K562 (cell line): ENCODE data around the gene EYA4. TPM values are rescaled to one million over a fixed set of nuclear protein-coding genes. Genes with fewer than 3 reads are reported as not detected.

Source experiments
- ATAC-seq: fragments of 200-7000 bp; cut with Tn5 transposase; 3 replicates; pipeline ENCODE4 v1.9.1; 2020; ENCODE audit warnings: moderate library complexity
- BruUV-seq: library from RNA; stranded (reverse); fragments of 400-500 nt; replicated peaks from 2 replicates; lab custom pipeline; 2021; lab: Mats Ljungman, UMichigan
- CTCF ChIA-PET: fragments of 300-600 bp; formaldehyde crosslinking; extraction: SDS; loops from one replicate; lab custom pipeline; 2021; ENCODE audit warnings: low intra/inter-chr PET ratio; lab: Yijun Ruan, JAX
- POLR2A ChIA-PET: fragments of 300-600, 350-650 bp; sonication (Branson Sonifier 250); formaldehyde crosslinking; extraction: SDS; loops from one replicate; lab custom pipeline; 2021; ENCODE audit warnings: antibody characterized with exemption, inconsistent platforms; lab: Yijun Ruan, JAX
- DNase-seq, 4 experiments: peaks; one replicate each; pipeline versions ENCODE4 v3.0.0 to v3.0.0-alpha.2; 2011 to 2018; ENCODE audit warnings: low spot score in 3 of 4, mixed read lengths in 3 of 4; ENCODE audit errors: extremely low read depth in 1 of 4
- FAIRE-seq: peaks from 2 replicates; lab custom pipeline; 2011; peaks lifted over from hg19 to GRCh38; lab: Jason Lieb, UNC
- H2AFZ ChIP-seq: 2 replicates; pipeline ENCODE4 v1.6.0; 2011; ENCODE audit warnings: low read depth, low read length, control low read depth, inconsistent platforms
- H3K27ac ChIP-seq: fragments of 200-600 bp; 3 replicates; pipeline ENCODE4 v1.8.0; 2011; ENCODE audit warnings: low read depth, mild to moderate bottlenecking, control low read depth, inconsistent platforms, low read length, moderate library complexity, mixed read lengths; ENCODE audit errors: extremely low read depth
- H3K27me3 ChIP-seq, 2 experiments: fragments of 300-600 bp in 1 of 2; 2 replicates in 1 of 2; 3 replicates in 1 of 2; pipeline versions ENCODE4 v1.6.0 to v1.8.0; 2011; ENCODE audit warnings: inconsistent platforms in 2 of 2, low read length in 2 of 2, mild to moderate bottlenecking in 1 of 2, mixed read lengths in 1 of 2, moderate library complexity in 1 of 2; ENCODE audit not compliant: control insufficient read depth in 2 of 2, insufficient read depth in 2 of 2
- H3K36me3 ChIP-seq: fragments of 300-600 bp; 3 replicates; pipeline ENCODE4 v1.8.0; 2011; ENCODE audit warnings: mild to moderate bottlenecking, low read length, inconsistent platforms; ENCODE audit not compliant: control insufficient read depth, insufficient read depth
- H3K4me1 ChIP-seq, 2 experiments: fragments of 200-600 bp in 1 of 2; replicated peaks in 1 of 2; 2 replicates in 1 of 2; 3 replicates in 1 of 2; pipeline versions ENCODE4 v1.5.1 to v1.8.0; 2011; ENCODE audit warnings: inconsistent platforms in 2 of 2, low read length in 2 of 2, mild to moderate bottlenecking in 1 of 2, mixed read lengths in 1 of 2, moderate library complexity in 1 of 2; ENCODE audit not compliant: control insufficient read depth in 2 of 2, insufficient read depth in 2 of 2
- H3K4me2 ChIP-seq: 2 replicates; pipeline ENCODE4 v1.6.1; 2011; ENCODE audit warnings: low read length, control low read depth, inconsistent platforms, mixed read lengths; ENCODE audit not compliant: insufficient read depth
- H3K4me3 ChIP-seq: fragments of 200-600 bp; sonication (generic), shearing (Covaris generic); 2 replicates; pipeline ENCODE4 v1.5.1; 2016; ENCODE audit warnings: control low read depth, inconsistent platforms
- H3K79me2 ChIP-seq: fragments of 200-600 bp; 3 replicates; pipeline ENCODE4 v1.8.0; 2011; ENCODE audit warnings: low read length, inconsistent platforms; ENCODE audit not compliant: control insufficient read depth, insufficient read depth
- H3K9ac ChIP-seq, 2 experiments: 2 replicates each; pipeline versions ENCODE4 v1.6.0 to v1.6.1; 2011; ENCODE audit warnings: low read depth in 2 of 2, low read length in 2 of 2, control low read depth in 1 of 2, inconsistent platforms in 1 of 2, mild to moderate bottlenecking in 1 of 2, mixed read lengths in 1 of 2; ENCODE audit not compliant: insufficient read depth in 1 of 2
- H3K9me1 ChIP-seq: one replicate; pipeline ENCODE4 v1.6.0; 2011; ENCODE audit warnings: inconsistent platforms, mild to moderate bottlenecking, low read length, moderate library complexity; ENCODE audit not compliant: control insufficient read depth, insufficient read depth
- H3K9me3 ChIP-seq: replicated peaks from 2 replicates; pipeline ENCODE4 v1.5.1; 2011; ENCODE audit warnings: low read depth, low read length, inconsistent platforms; ENCODE audit not compliant: control insufficient read depth, insufficient read depth
- H4K20me1 ChIP-seq: replicated peaks from 2 replicates; pipeline ENCODE4 v1.6.1; 2011; ENCODE audit warnings: low read length, inconsistent platforms, mixed read lengths; ENCODE audit not compliant: control insufficient read depth, insufficient read depth
- BCL6 ChIP-seq: fragments of 250-450 bp; sonication (Bioruptor Pico); IDR thresholded peaks from 2 replicates; pipeline ENCODE4 v1.4.0; 2020
- CHD1 ChIP-seq: fragments of 200-600 bp; sonication (generic); IDR thresholded peaks from one replicate; pipeline ENCODE4 v1.6.1; 2012; ENCODE audit warnings: mild to moderate bottlenecking, moderate library complexity, low read length, inconsistent platforms
- EP300 ChIP-seq: IDR thresholded peaks from 2 replicates; pipeline ENCODE4 v1.6.1; 2012; ENCODE audit warnings: low read length, improper control_type of control experiment
- IFI16 ChIP-seq: fragments of 250-450 bp; sonication (Bioruptor Pico); IDR thresholded peaks from 2 replicates; pipeline ENCODE4 v2.1.2; 2022; ENCODE audit warnings: mild to moderate bottlenecking, inconsistent platforms
- RCOR1 ChIP-seq, 2 experiments: IDR thresholded peaks; 2 replicates each; pipeline ENCODE4 v1.6.1; 2012; ENCODE audit warnings: low read depth in 2 of 2, low read length in 2 of 2, borderline replicate concordance in 1 of 2, improper control_type of control experiment in 1 of 2
- SMARCC2 ChIP-seq: fragments of 450-650 bp; IDR thresholded peaks from 2 replicates; pipeline ENCODE4 v1.6.1; 2017; ENCODE audit warnings: antibody characterized with exemption, moderate library complexity, mild to moderate bottlenecking, low read depth
- ZFX ChIP-seq: sonication (generic); formaldehyde crosslinking; IDR thresholded peaks from 2 replicates; pipeline ENCODE4 v1.8.0; 2022; ENCODE audit warnings: mild to moderate bottlenecking, missing genetic modification reagents, moderate library complexity
- ZNF347 ChIP-seq: fragments of 450-650 bp; formaldehyde crosslinking; IDR thresholded peaks from 2 replicates; pipeline ENCODE4 v1.4.0; 2020; ENCODE audit warnings: low read depth, mild to moderate bottlenecking, moderate library complexity
- ZNF586 ChIP-seq: fragments of 450-650 bp; formaldehyde crosslinking; conservative IDR thresholded peaks from 2 replicates; pipeline ENCODE4 v1.4.0; 2020; ENCODE audit warnings: mild to moderate bottlenecking, moderate library complexity
- ZNF785 ChIP-seq: fragments of 250-450 bp; sonication (Bioruptor Pico); IDR thresholded peaks from 2 replicates; pipeline ENCODE4 v1.4.0; 2020; ENCODE audit warnings: mild to moderate bottlenecking
- WGBS: fragments of 100-300 bp; shearing (Covaris generic); methylation state at CpG from one replicate; pipeline ENCODE4 v1.1.6; 2016; ENCODE audit warnings: low coverage, mixed read lengths; ENCODE audit not compliant: insufficient coverage; ENCODE audit errors: missing lambda C conversion rate; 5-methylcytosine and 5-hydroxymethylcytosine counted together
- in situ Hi-C: fragments of 300-500 bp; cut with MboI; formaldehyde crosslinking; loops from 4 replicates; pipeline ENCODE4 v1.15.0; 2018; ENCODE audit warnings: inconsistent platforms, mixed read lengths
- intact Hi-C: fragments of 100-400 bp; cut with micrococcal nuclease; formaldehyde crosslinking; loops from 2 replicates; pipeline ENCODE4 v1.14.2; 2022
- polyA plus RNA-seq, 8 experiments: library from polyadenylated mRNA; depleted of rRNA in 4 of 8; stranded (reverse) in 5 of 8; unstranded in 3 of 8; fragments of >200 nt; fragmentation: Nextera tagmentation in 2 of 8; fragmentation: Illumina TruSeq in 1 of 8; extraction: Ambion mirVana in 2 of 8; extraction: Trizol in 1 of 8; gene quantifications; 2 replicates each; pipeline versions ENCODE4 v1.2.1 to v1.2.3, GENCODE V29; 2011 to 2014; ENCODE audit warnings: inconsistent platforms in 1 of 8, missing spikeins in 1 of 8
- total RNA-seq, 7 experiments: library from RNA; depleted of rRNA in 6 of 7; stranded (reverse); fragments of >200 nt in 6 of 7; fragmentation: Illumina TruSeq in 2 of 7; extraction: Trizol in 2 of 7; gene quantifications; 2 replicates each; pipeline versions ENCODE4 v1.2.1 to v1.2.3, GENCODE V29; 2011 to 2021; ENCODE audit warnings: low replicate concordance in 1 of 7
- TF ChIP-seq, protein P1 (sequence below): sonication (generic); formaldehyde crosslinking; IDR thresholded peaks from 2 replicates; pipeline ENCODE4 v1.8.1; 2022; ENCODE audit warnings: missing genetic modification reagents
- TF ChIP-seq, protein P2 (sequence below): fragments of 250-450 bp; sonication (Bioruptor Pico); IDR thresholded peaks from 2 replicates; pipeline ENCODE4 v1.8.0; 2022; ENCODE audit warnings: inconsistent platforms, mild to moderate bottlenecking, moderate library complexity, borderline replicate concordance
- TF ChIP-seq, protein P3 (sequence below): sonication (generic); formaldehyde crosslinking; IDR thresholded peaks from 2 replicates; pipeline ENCODE4 v1.8.0; 2022; ENCODE audit warnings: mild to moderate bottlenecking, missing genetic modification reagents
- TF ChIP-seq, protein P4 (sequence below): fragments of 200-400 bp; formaldehyde crosslinking; IDR thresholded peaks from 2 replicates; pipeline ENCODE4 v1.6.1; 2017; ENCODE audit warnings: mild to moderate bottlenecking, low read depth, low read length, moderate library complexity

EYA4 gene
- total and polyA plus RNA-seq, 9 of the 15 experiments (the other 6 are each of a cell fraction or from before 2014, with no cell fraction given) = 0.03 to 0.04 TPM; not detected in 7

DNA sequence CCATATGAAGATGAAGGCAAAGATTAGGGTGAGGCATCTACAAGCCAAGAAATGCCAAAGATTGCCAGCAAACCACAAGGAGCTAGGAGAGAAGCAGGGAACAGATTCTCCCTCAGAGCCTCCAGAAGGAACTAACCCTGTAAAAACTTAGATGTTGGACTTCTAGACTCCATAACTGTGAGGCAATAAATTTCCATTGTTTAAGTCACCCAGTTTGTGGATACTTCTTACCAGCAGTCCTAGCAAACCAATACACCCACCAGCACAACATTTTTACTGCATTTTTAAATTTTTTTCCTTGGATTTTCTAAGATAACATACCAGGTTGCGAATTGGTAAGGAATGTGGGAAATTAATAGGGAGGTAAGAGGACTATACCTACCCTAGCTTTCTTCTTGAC lies 47.8 kb upstream of the EYA4 start (continued):
- no peak for TF ChIP-seq CHD1
- no peak for TF ChIP-seq EP300
- no peak for TF ChIP-seq RCOR1 (IDR thresholded peaks at IDR 0.05; ENCODE audit: borderline replicate concordance in 1 of 2, low read depth in 2 of 2, low read length in 2 of 2)

DNA sequence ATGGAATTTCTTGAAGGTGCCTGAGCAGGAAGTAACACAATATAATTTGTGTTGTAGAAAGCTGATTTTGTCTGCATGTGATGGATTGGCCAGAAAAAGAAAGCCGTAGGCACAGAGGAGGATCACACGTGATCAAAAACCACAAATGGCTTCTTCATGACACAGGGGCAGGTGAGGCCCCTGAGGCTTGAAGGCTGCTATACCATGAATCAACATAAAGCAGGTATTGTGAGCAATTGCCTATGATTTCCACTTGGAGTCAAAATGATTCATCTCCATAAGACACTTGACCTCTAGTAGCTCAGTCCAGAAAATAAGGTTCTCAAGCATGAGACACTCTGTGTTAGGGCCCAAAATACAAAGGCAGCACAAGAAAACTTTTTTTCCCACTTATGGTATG lies 42.4 kb upstream of the EYA4 start:
- H3K79me2 ChIP-seq = no peaks in the 10 kb centered on the region
- no peaks in the 10 kb centered on the region for H3K27me3 ChIP-seq
- no peak for DNase-seq
- no TSS peak for BruUV-seq
- no peak overlapping the region for H3K9ac ChIP-seq
- intact Hi-C loops = no loop called here
- ChIA-PET CTCF (no interaction called here), POLR2A (no interaction called here)
- no peak for FAIRE-seq
- in situ Hi-C loops = no loop called here
- H3K27ac ChIP-seq = no peak overlapping the region
- no peak overlapping the region for H3K4me2 ChIP-seq
- H3K4me3 ChIP-seq = no peak overlapping the region
- no peaks in the 10 kb centered on the region for H3K4me1 ChIP-seq
- no peaks in the 10 kb centered on the region for H3K9me3 ChIP-seq
- no peak for ATAC-seq
- 0% methylated on average over 2 of the region's 2 CpGs for WGBS
- H3K36me3 ChIP-seq = no peaks in the 10 kb centered on the region
- no peak overlapping the region for H2AFZ ChIP-seq
- H4K20me1 ChIP-seq = no peaks in the 10 kb centered on the region
- H3K9me1 ChIP-seq = no peaks in the 10 kb centered on the region
- TF ChIP-seq ZNF785 (CRISPR knock-in tag) = no peak
- no peak for TF ChIP-seq BCL6
- TF ChIP-seq, protein P1, sequence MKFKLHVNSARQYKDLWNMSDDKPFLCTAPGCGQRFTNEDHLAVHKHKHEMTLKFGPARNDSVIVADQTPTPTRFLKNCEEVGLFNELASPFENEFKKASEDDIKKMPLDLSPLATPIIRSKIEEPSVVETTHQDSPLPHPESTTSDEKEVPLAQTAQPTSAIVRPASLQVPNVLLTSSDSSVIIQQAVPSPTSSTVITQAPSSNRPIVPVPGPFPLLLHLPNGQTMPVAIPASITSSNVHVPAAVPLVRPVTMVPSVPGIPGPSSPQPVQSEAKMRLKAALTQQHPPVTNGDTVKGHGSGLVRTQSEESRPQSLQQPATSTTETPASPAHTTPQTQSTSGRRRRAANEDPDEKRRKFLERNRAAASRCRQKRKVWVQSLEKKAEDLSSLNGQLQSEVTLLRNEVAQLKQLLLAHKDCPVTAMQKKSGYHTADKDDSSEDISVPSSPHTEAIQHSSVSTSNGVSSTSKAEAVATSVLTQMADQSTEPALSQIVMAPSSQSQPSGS (CRISPR knock-in tag) = no peak
- no peak for TF ChIP-seq SMARCC2
- TF ChIP-seq IFI16 (CRISPR knock-in tag) = no peak
- TF ChIP-seq ZNF586 (CRISPR knock-in tag) = no peak
- TF ChIP-seq, protein P2, sequence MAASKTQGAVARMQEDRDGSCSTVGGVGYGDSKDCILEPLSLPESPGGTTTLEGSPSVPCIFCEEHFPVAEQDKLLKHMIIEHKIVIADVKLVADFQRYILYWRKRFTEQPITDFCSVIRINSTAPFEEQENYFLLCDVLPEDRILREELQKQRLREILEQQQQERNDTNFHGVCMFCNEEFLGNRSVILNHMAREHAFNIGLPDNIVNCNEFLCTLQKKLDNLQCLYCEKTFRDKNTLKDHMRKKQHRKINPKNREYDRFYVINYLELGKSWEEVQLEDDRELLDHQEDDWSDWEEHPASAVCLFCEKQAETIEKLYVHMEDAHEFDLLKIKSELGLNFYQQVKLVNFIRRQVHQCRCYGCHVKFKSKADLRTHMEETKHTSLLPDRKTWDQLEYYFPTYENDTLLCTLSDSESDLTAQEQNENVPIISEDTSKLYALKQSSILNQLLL = no peak
- TF ChIP-seq, protein P3, sequence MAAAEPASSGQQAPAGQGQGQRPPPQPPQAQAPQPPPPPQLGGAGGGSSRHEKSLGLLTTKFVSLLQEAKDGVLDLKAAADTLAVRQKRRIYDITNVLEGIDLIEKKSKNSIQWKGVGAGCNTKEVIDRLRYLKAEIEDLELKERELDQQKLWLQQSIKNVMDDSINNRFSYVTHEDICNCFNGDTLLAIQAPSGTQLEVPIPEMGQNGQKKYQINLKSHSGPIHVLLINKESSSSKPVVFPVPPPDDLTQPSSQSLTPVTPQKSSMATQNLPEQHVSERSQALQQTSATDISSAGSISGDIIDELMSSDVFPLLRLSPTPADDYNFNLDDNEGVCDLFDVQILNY (CRISPR knock-in tag) = no peak
- TF ChIP-seq ZNF347 (CRISPR knock-in tag) = no peak
- TF ChIP-seq ZFX (CRISPR knock-in tag) = no peak
- TF ChIP-seq, protein P4, sequence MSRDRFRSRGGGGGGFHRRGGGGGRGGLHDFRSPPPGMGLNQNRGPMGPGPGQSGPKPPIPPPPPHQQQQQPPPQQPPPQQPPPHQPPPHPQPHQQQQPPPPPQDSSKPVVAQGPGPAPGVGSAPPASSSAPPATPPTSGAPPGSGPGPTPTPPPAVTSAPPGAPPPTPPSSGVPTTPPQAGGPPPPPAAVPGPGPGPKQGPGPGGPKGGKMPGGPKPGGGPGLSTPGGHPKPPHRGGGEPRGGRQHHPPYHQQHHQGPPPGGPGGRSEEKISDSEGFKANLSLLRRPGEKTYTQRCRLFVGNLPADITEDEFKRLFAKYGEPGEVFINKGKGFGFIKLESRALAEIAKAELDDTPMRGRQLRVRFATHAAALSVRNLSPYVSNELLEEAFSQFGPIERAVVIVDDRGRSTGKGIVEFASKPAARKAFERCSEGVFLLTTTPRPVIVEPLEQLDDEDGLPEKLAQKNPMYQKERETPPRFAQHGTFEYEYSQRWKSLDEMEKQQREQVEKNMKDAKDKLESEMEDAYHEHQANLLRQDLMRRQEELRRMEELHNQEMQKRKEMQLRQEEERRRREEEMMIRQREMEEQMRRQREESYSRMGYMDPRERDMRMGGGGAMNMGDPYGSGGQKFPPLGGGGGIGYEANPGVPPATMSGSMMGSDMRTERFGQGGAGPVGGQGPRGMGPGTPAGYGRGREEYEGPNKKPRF = no peak
